Gastroesophageal sphincter (tissue), 3 donors: ENCODE results near the gene ANP32A.

ENCODE experiments used
- EP300 ChIP-seq: sonication (generic); formaldehyde crosslinking; IDR thresholded peaks from one replicate; pipeline ENCODE4 v1.6.1; 2017; ENCODE audit warnings: antibody characterized with exemption, mild to moderate bottlenecking
- POLR2A ChIP-seq, 2 donors: fragments of 450-650 bp; IDR thresholded peaks; one replicate each; pipeline ENCODE4 v1.6.1; 2017; ENCODE audit warnings: antibody characterized with exemption in 2 of 2, mild to moderate bottlenecking in 2 of 2, moderate library complexity in 1 of 2
- POLR2AphosphoS5 ChIP-seq: sonication (generic); formaldehyde crosslinking; IDR thresholded peaks from one replicate; pipeline ENCODE4 v1.6.1; 2017; ENCODE audit warnings: antibody characterized with exemption
- TF ChIP-seq, protein P1 (sequence below), 4 experiments: fragments of 200-600 bp in 2 of 4; fragments of 450-650 bp in 2 of 4; sonication (generic) in 1 of 4; IDR thresholded peaks; one replicate each; pipeline ENCODE4 v1.5.1; 2017 to 2019; ENCODE audit warnings: antibody characterized with exemption in 4 of 4, mild to moderate bottlenecking in 2 of 4, moderate library complexity in 2 of 4

DNA sequence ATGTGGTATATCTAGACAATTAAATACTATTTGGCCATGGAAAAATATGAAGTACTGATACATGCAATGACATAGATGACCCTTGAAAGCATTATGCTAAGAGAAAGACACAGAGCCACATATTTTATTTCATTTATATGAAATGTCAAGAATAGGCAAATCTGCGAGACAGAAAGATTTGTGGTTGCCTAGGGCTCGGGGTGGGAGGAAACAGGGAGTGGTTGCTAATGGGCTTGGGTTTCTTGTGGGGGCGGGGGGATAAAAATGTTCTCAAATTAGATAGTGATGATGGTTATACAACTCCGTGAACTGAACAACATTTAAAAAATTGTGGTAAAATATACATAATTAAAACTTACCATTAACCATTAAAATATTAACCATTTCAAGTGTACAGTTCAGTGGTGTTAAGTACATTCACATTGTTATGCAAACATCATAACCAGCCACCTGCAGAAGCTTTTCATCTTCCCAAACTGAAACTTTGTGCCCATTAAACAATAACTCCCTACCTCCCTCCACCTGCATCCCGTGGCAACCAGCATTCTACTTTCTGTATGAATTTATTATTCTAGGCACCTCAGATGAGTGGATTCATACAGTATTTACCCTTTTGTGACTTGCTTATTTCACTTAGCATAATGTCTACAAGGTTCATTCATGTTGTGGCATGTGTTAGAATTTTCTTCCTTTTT is 24.3 kb upstream of the ANP32A start:
- TF ChIP-seq POLR2A (IDR thresholded peaks at IDR 0.05) = no peak
- TF ChIP-seq, protein P1, sequence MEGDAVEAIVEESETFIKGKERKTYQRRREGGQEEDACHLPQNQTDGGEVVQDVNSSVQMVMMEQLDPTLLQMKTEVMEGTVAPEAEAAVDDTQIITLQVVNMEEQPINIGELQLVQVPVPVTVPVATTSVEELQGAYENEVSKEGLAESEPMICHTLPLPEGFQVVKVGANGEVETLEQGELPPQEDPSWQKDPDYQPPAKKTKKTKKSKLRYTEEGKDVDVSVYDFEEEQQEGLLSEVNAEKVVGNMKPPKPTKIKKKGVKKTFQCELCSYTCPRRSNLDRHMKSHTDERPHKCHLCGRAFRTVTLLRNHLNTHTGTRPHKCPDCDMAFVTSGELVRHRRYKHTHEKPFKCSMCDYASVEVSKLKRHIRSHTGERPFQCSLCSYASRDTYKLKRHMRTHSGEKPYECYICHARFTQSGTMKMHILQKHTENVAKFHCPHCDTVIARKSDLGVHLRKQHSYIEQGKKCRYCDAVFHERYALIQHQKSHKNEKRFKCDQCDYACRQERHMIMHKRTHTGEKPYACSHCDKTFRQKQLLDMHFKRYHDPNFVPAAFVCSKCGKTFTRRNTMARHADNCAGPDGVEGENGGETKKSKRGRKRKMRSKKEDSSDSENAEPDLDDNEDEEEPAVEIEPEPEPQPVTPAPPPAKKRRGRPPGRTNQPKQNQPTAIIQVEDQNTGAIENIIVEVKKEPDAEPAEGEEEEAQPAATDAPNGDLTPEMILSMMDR (IDR thresholded peaks at IDR 0.05) = no peak
- TF ChIP-seq EP300 = no peak
- no peak for TF ChIP-seq POLR2AphosphoS5
